ENCODE results near the gene AGPAT2. TPM values are rescaled to one million over a fixed set of nuclear protein-coding genes. Genes with fewer than 3 reads are reported as not detected.

The AGPAT2 gene
- total and polyA plus RNA-seq, 4 donors = 26.9 to 64.9 (median 40.5) TPM

GRCh38 chr9:136728548-136729123 is 41.4 kb upstream of the AGPAT2 start:
- Histone ChIP-seq H3K4me1 (ENCODE audit: control insufficient read depth in 1 of 2, insufficient read depth in 2 of 2, low read length in 2 of 2) (no peaks in the 10 kb centered on the region), H3K4me3 (ENCODE audit: low read length in 2 of 2) (peak overlapping the region; percentile 36 to 52), H3K27me3 (ENCODE audit: control insufficient read depth in 1 of 2, insufficient read depth in 2 of 2, low read length in 1 of 2) (peaks cover 0 to 1% of the 10 kb centered on the region in 2 donors), H3K36me3 (ENCODE audit: control insufficient read depth in 1 of 2, insufficient read depth in 2 of 2, low read length in 1 of 2) (no peaks in the 10 kb centered on the region), H3K27ac (ENCODE audit: low read depth in 1 of 2, low read length in 2 of 2) (no peak overlapping the region), H3K9me3 (ENCODE audit: control insufficient read depth, low read length) (no peaks in the 10 kb centered on the region)
- ATAC-seq (ENCODE audit: low FRiP score) = peak; percentile 66
- WGBS, 2 donors = 3 to 4% methylated on average over 45 to 53 of the region's 53 CpGs
- peak in 1 of 2 donors; percentile 78 for DNase-seq
- intact Hi-C loops (cut with DNase I) = no loop called here

- Histone ChIP-seq H3K27me3 (ENCODE audit: control insufficient read depth in 1 of 2, insufficient read depth in 2 of 2, low read length in 1 of 2) (peaks cover 0 to 1% of the 10 kb centered on the region in 2 donors), H3K4me3 (ENCODE audit: low read length in 2 of 2) (peak overlapping the region; percentile 52 to 61), H3K27ac (ENCODE audit: low read depth in 1 of 2, low read length in 2 of 2) (no peak overlapping the region), H3K9me3 (ENCODE audit: control insufficient read depth, low read length) (no peaks in the 10 kb centered on the region), H3K36me3 (ENCODE audit: control insufficient read depth in 1 of 2, insufficient read depth in 2 of 2, low read length in 1 of 2) (no peaks in the 10 kb centered on the region), H3K4me1 (ENCODE audit: control insufficient read depth in 1 of 2, insufficient read depth in 2 of 2, low read length in 2 of 2) (no peaks in the 10 kb centered on the region)
- ATAC-seq (ENCODE audit: low FRiP score) (peak; percentile 93), DNase-seq (peak; percentile 94 to 97)
- WGBS, 2 donors = 0% methylated on average over 31 to 66 of the region's 66 CpGs
- intact Hi-C loops (cut with DNase I) = no loop called here
These were observed 40.9 kb upstream of the AGPAT2 start for GRCh38 chr9:136728080-136728547.

DNA sequence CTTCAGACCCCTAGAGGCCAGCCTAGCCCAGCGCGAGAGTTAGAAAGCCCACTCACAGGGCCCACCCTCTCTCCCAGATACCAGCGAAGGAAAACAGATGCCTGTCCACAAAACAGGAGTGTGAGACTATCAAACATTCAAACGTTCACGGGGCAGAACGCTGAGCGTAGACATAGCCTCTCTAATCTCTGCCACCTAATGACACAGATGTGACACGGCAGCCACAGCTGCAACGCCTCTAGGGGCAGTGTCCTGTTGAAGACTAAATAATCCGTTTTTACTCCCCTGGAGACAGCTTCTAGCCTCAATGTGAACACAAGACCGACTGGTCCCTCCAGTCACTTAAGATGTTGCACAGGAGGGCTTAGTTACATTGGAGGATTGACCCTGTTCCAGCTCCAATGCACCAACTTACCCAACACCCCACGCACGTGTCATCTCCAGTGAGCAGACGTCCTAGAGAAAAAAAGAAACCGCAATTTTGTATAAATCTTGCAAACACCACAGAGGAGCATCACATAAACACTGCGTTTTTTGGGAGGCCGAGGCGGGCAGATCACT is 39.5 kb upstream of the AGPAT2 start:
- ATAC-seq (ENCODE audit: low FRiP score) = no peak
- H3K4me1 ChIP-seq (ENCODE audit: control insufficient read depth in 1 of 2, insufficient read depth in 2 of 2, low read length in 2 of 2) = no peaks in the 10 kb centered on the region
- intact Hi-C loops (cut with DNase I) = no loop called here

GRCh38 chr9:136726118-136726517 is 38.9 kb upstream of the AGPAT2 start:
- intact Hi-C loops (cut with DNase I) = no loop called here
- Histone ChIP-seq H3K36me3 (ENCODE audit: control insufficient read depth in 1 of 2, insufficient read depth in 2 of 2, low read length in 1 of 2) (peaks cover 0 to 3% of the 10 kb centered on the region in 2 donors), H3K4me1 (ENCODE audit: control insufficient read depth in 1 of 2, insufficient read depth in 2 of 2, low read length in 2 of 2) (no peaks in the 10 kb centered on the region), H3K9me3 (ENCODE audit: control insufficient read depth, low read length) (no peaks in the 10 kb centered on the region), H3K27me3 (ENCODE audit: control insufficient read depth in 1 of 2, insufficient read depth in 2 of 2, low read length in 1 of 2) (peaks cover 0 to 1% of the 10 kb centered on the region in 2 donors), H3K4me3 (ENCODE audit: low read length in 2 of 2) (no peak overlapping the region), H3K27ac (ENCODE audit: low read depth in 1 of 2, low read length in 2 of 2) (no peak overlapping the region)
- WGBS, 2 donors = 63 to 85% methylated on average over 16 of the region's 16 CpGs
- DNase-seq = no peak
- no peak for ATAC-seq (ENCODE audit: low FRiP score)

More for the DNA sequence above, 39.5 kb upstream of the AGPAT2 start:
- Histone ChIP-seq H3K36me3 (ENCODE audit: control insufficient read depth in 1 of 2, insufficient read depth in 2 of 2, low read length in 1 of 2) (peaks cover 0 to 3% of the 10 kb centered on the region in 2 donors), H3K9me3 (ENCODE audit: control insufficient read depth, low read length) (no peaks in the 10 kb centered on the region), H3K27ac (ENCODE audit: low read depth in 1 of 2, low read length in 2 of 2) (no peak overlapping the region), H3K4me3 (ENCODE audit: low read length in 2 of 2) (no peak overlapping the region), H3K27me3 (ENCODE audit: control insufficient read depth in 1 of 2, insufficient read depth in 2 of 2, low read length in 1 of 2) (peaks cover 0 to 1% of the 10 kb centered on the region in 2 donors)
- no peak for DNase-seq
- 36 to 42% methylated on average over 18 of the region's 18 CpGs for WGBS, 2 donors

DNA sequence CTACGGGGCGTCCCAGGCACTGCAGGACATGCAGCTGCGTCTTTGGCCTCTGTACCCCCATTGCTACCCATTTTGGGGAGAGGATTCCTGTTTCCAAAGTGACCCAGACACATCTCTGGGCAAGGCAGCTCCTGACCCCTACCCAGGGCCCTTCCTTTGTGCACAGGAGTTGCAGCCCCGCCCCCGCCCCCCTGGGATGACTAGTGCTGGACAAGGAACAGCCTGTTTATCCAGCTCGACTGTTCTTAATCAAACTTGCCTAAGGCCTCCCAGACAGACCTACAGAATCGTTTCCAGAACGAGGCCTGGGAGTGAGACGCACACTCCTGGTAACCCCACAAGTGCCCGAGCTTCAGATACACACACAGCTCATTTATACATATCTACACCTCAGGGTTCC is 38.4 kb upstream of the AGPAT2 start:
- DNase-seq = no peak
- H3K27ac ChIP-seq (ENCODE audit: low read depth in 1 of 2, low read length in 2 of 2) = no peak overlapping the region
- H3K27me3 ChIP-seq (ENCODE audit: control insufficient read depth in 1 of 2, insufficient read depth in 2 of 2, low read length in 1 of 2) = peaks cover 0 to 1% of the 10 kb centered on the region in 2 donors
- 71 to 83% methylated on average over 10 of the region's 10 CpGs for WGBS, 2 donors
- H3K9me3 ChIP-seq (ENCODE audit: control insufficient read depth, low read length) = no peaks in the 10 kb centered on the region
- ATAC-seq (ENCODE audit: low FRiP score) = no peak
- intact Hi-C loops (cut with DNase I) = no loop called here
- no peaks in the 10 kb centered on the region for H3K4me1 ChIP-seq (ENCODE audit: control insufficient read depth in 1 of 2, insufficient read depth in 2 of 2, low read length in 2 of 2)
- H3K36me3 ChIP-seq (ENCODE audit: control insufficient read depth in 1 of 2, insufficient read depth in 2 of 2, low read length in 1 of 2) = peaks cover 0 to 3% of the 10 kb centered on the region in 2 donors
- H3K4me3 ChIP-seq (ENCODE audit: low read length in 2 of 2) = no peak overlapping the region

DNA sequence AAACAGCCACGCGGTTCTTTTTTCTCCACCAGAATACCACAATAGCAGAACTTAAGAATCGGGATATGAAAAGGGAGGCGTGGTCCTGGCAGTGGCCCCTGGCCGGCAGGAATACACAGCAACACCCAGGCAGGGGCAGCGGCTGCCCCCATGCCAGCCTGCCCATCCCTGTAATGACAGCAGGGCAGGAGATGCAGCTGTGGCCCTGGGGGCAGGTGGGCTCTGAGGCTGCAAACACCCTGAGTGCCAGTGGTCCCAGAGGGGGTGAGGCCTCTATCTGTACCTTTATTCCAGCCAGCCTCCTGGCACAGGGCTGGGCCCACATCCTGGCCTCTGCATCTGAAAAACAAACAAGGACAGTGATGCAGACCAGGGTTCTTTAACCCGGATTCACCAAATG is 37.5 kb upstream of the AGPAT2 start:
- peaks cover 0 to 3% of the 10 kb centered on the region in 2 donors for H3K36me3 ChIP-seq (ENCODE audit: control insufficient read depth in 1 of 2, insufficient read depth in 2 of 2, low read length in 1 of 2)
- intact Hi-C loops (cut with DNase I) = no loop called here
- H3K4me3 ChIP-seq (ENCODE audit: low read length in 2 of 2) = no peak overlapping the region
- WGBS, 2 donors = 79% methylated on average over 7 of the region's 7 CpGs
- no peaks in the 10 kb centered on the region for H3K9me3 ChIP-seq (ENCODE audit: control insufficient read depth, low read length)
- H3K4me1 ChIP-seq (ENCODE audit: control insufficient read depth in 1 of 2, insufficient read depth in 2 of 2, low read length in 2 of 2) = no peaks in the 10 kb centered on the region
- peaks cover 0 to 1% of the 10 kb centered on the region in 2 donors for H3K27me3 ChIP-seq (ENCODE audit: control insufficient read depth in 1 of 2, insufficient read depth in 2 of 2, low read length in 1 of 2)
- no peak for DNase-seq
- H3K27ac ChIP-seq (ENCODE audit: low read depth in 1 of 2, low read length in 2 of 2) = no peak overlapping the region
- ATAC-seq (ENCODE audit: low FRiP score) = no peak

DNA sequence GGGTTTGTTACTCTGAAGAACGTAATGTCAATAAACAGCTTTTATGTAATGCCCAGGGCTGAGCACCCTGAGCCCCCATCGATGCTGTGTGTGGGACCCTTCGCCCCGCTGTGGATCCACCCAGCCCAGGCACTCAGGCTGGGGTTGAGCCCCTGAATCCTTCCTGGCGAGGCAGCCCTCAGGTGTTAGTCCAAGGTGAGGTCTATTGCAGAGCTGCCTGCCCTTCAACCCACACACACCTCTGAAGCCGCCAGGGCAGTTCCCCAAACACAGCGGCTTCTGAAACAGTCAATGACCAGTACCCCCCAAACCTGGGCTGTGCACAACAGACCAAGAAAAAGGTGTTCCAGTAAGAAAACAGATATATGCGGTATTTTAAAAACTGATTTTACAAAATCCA is 36.7 kb upstream of the AGPAT2 start:
- no peak for ATAC-seq (ENCODE audit: low FRiP score)
- Histone ChIP-seq H3K4me3 (ENCODE audit: low read length in 2 of 2) (no peak overlapping the region), H3K36me3 (ENCODE audit: control insufficient read depth in 1 of 2, insufficient read depth in 2 of 2, low read length in 1 of 2) (peaks cover 0 to 3% of the 10 kb centered on the region in 2 donors), H3K4me1 (ENCODE audit: control insufficient read depth in 1 of 2, insufficient read depth in 2 of 2, low read length in 2 of 2) (no peaks in the 10 kb centered on the region), H3K9me3 (ENCODE audit: control insufficient read depth, low read length) (no peaks in the 10 kb centered on the region), H3K27ac (ENCODE audit: low read depth in 1 of 2, low read length in 2 of 2) (no peak overlapping the region), H3K27me3 (ENCODE audit: control insufficient read depth in 1 of 2, insufficient read depth in 2 of 2, low read length in 1 of 2) (peaks cover 0 to 1% of the 10 kb centered on the region in 2 donors)
- 95% methylated on average over 8 of the region's 8 CpGs for WGBS, 2 donors
- intact Hi-C loops (cut with DNase I) = no loop called here
- DNase-seq = no peak

GRCh38 chr9:136723362-136723976 is 36.2 kb upstream of the AGPAT2 start:
- Histone ChIP-seq H3K4me3 (ENCODE audit: low read length in 2 of 2) (no peak overlapping the region), H3K27ac (ENCODE audit: low read depth in 1 of 2, low read length in 2 of 2) (no peak overlapping the region), H3K27me3 (ENCODE audit: control insufficient read depth in 1 of 2, insufficient read depth in 2 of 2, low read length in 1 of 2) (peaks cover 0 to 1% of the 10 kb centered on the region in 2 donors), H3K36me3 (ENCODE audit: control insufficient read depth in 1 of 2, insufficient read depth in 2 of 2, low read length in 1 of 2) (peaks cover 0 to 3% of the 10 kb centered on the region in 2 donors), H3K4me1 (ENCODE audit: control insufficient read depth in 1 of 2, insufficient read depth in 2 of 2, low read length in 2 of 2) (no peaks in the 10 kb centered on the region), H3K9me3 (ENCODE audit: control insufficient read depth, low read length) (no peaks in the 10 kb centered on the region)
- DNase-seq = no peak
- 92 to 95% methylated on average over 32 of the region's 32 CpGs for WGBS, 2 donors
- intact Hi-C loops (cut with DNase I) = no loop called here
- no peak for ATAC-seq (ENCODE audit: low FRiP score)

- H3K9me3 ChIP-seq (ENCODE audit: control insufficient read depth, low read length) = no peaks in the 10 kb centered on the region
- no peaks in the 10 kb centered on the region for H3K4me1 ChIP-seq (ENCODE audit: control insufficient read depth in 1 of 2, insufficient read depth in 2 of 2, low read length in 2 of 2)
- no peak overlapping the region for H3K27ac ChIP-seq (ENCODE audit: low read depth in 1 of 2, low read length in 2 of 2)
- no peak overlapping the region for H3K4me3 ChIP-seq (ENCODE audit: low read length in 2 of 2)
- peaks cover 0 to 1% of the 10 kb centered on the region in 2 donors for H3K27me3 ChIP-seq (ENCODE audit: control insufficient read depth in 1 of 2, insufficient read depth in 2 of 2, low read length in 1 of 2)
- WGBS, 2 donors = 89 to 92% methylated on average over 24 of the region's 24 CpGs
- DNase-seq (no peak), ATAC-seq (ENCODE audit: low FRiP score) (no peak)
- intact Hi-C loops (cut with DNase I) = no loop called here
- peaks cover 0 to 3% of the 10 kb centered on the region in 2 donors for H3K36me3 ChIP-seq (ENCODE audit: control insufficient read depth in 1 of 2, insufficient read depth in 2 of 2, low read length in 1 of 2)
These were observed 35.7 kb upstream of the AGPAT2 start for GRCh38 chr9:136722969-136723356.
